Epithelial cell of esophagus (primary cell): ENCODE measurements around the gene RAP2A.

Experiments used
- DNase-seq: peaks from one replicate; pipeline ENCODE4 v3.0.0; 2010; ENCODE audit warnings: low read depth
- H3K4me3 ChIP-seq: 2 replicates; pipeline ENCODE4 v1.5.1; 2011; ENCODE audit warnings: mild to moderate bottlenecking, low read length, control low read depth
- CTCF ChIP-seq: IDR thresholded peaks from 2 replicates; pipeline ENCODE4 v1.5.1; 2011; ENCODE audit warnings: low read depth, mild to moderate bottlenecking, low read length, control low read depth, inconsistent platforms; ENCODE audit not compliant: insufficient read depth; ENCODE audit errors: missing control alignments

RAP2A gene

GRCh38 chr13:97414392-97414791 lies 19.6 kb upstream of the RAP2A start:
- no peak for TF ChIP-seq CTCF
- DNase-seq = no peak
- no peak overlapping the region for H3K4me3 ChIP-seq

- no peak overlapping the region for H3K4me3 ChIP-seq
- no peak for TF ChIP-seq CTCF
- DNase-seq = no peak
Measured at GRCh38 chr13:97417698-97418097, 16.3 kb upstream of the RAP2A start.

GRCh38 chr13:97422118-97423054 lies 11.6 kb upstream of the RAP2A start:
- no peak overlapping the region for H3K4me3 ChIP-seq
- TF ChIP-seq CTCF = no peak
- no peak for DNase-seq

- TF ChIP-seq CTCF = no peak
- H3K4me3 ChIP-seq = no peak overlapping the region
- no peak for DNase-seq
Measured at GRCh38 chr13:97423300-97424045, 10.5 kb upstream of the RAP2A start.

GRCh38 chr13:97425590-97425989 lies 8.4 kb upstream of the RAP2A start:
- DNase-seq = no peak
- H3K4me3 ChIP-seq = no peak overlapping the region
- TF ChIP-seq CTCF = no peak

- DNase-seq = no peak
- TF ChIP-seq CTCF = no peak
- H3K4me3 ChIP-seq = no peak overlapping the region
Measured at GRCh38 chr13:97426695-97427094, 7.3 kb upstream of the RAP2A start.
